ENCODE results near the gene SLC22A16.

- no peak for TF ChIP-seq CTCF (IDR thresholded peaks at IDR 0.05 in 4 of 5, conservative IDR thresholded peaks at IDR 0.05 in 1 of 5)
- TF ChIP-seq POLR2A (IDR thresholded peaks at IDR 0.05): no peak
These were observed 77.0 kb downstream of the SLC22A16 start for GRCh38 chr6:110399219-110400071.

All from gastrocnemius medialis (tissue), 4 donors.